ENCODE data around the gene CAMKV. TPM values are rescaled to one million over a fixed set of nuclear protein-coding genes. Genes with fewer than 3 reads are reported as not detected.
A peak's percentile ranks its signal among the peaks of the same experiment; 100 is the strongest.
"Not testable (repeated sequence)": the region's sequence is repeated elsewhere in the genome, so short reads cannot be mapped to it uniquely, and the experiment has no call there.

The CAMKV gene, protein sequence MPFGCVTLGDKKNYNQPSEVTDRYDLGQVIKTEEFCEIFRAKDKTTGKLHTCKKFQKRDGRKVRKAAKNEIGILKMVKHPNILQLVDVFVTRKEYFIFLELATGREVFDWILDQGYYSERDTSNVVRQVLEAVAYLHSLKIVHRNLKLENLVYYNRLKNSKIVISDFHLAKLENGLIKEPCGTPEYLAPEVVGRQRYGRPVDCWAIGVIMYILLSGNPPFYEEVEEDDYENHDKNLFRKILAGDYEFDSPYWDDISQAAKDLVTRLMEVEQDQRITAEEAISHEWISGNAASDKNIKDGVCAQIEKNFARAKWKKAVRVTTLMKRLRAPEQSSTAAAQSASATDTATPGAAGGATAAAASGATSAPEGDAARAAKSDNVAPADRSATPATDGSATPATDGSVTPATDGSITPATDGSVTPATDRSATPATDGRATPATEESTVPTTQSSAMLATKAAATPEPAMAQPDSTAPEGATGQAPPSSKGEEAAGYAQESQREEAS
- 3.5 and 3.9 TPM in 2 replicates for total RNA-seq
- polyA plus RNA-seq = 2.0 and 2.7 TPM in 2 replicates

DNA sequence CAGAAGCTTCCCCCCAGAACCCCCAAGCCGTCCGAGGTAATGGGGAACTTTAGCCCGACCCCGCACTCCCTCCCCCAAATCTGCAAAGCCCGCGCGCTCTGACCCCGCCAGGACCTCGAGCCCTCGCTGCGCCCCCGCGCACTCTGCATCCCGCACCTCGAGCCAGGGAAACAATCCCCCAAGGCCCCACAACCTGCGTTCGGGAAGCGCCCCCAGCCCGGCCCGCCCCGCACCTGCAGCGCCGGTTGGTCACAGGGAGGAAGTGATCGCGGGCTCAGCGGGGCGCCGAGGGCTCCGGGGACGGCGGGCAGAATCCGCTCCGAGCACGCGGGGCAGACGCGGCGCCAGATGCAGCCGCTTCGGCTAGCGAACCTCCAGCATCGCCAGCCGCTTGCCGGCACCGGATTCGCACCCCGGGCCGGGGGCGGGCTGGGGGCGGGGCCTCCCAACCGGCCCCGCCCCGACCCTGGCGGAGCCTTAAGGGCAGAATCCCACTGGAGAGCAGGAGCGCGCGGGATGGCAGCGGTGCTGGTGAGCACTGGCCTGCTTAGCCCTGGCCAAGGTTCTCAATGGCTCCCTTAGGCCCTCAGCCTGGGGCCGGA, at the start of gene CAMKV:
Gene CAMKV (minus strand): TSS at position 382 of the 602 bp plus-strand sequence. CDS start 7,518 bp downstream, outside the sequence.
- Histone ChIP-seq H3K4me1 (ENCODE audit: insufficient read depth) (peaks cover 32% of the 10 kb centered on the region), H3K27me3 (peaks cover 37% of the 10 kb centered on the region), H3K4me2 (peak within 1 kb of the TSS; percentile 96), H4K20me1 (ENCODE audit: insufficient read depth, poor library complexity, severe bottlenecking) (no peaks in the 10 kb centered on the region), H3K79me2 (no peaks in the 10 kb centered on the region), H3K36me3 (replicated peaks; ENCODE audit: insufficient read depth, low read depth) (no peaks in the 10 kb centered on the region), H3K9me2 (replicated peaks; ENCODE audit: insufficient read depth) (no peaks in the 10 kb centered on the region), H3K4me3 (peak within 1 kb of the TSS; percentile 23), H2AFZ (no peak within 1 kb of the TSS), H3K9me3 (ENCODE audit: low read depth) (no peaks in the 10 kb centered on the region), H3K27ac (no peak within 1 kb of the TSS)
- DNase-seq (ENCODE audit: low spot score) = peak; percentile 44
- TF ChIP-seq EZH2phosphoT487 (IDR thresholded peaks at IDR 0.05; ENCODE audit: low read depth, severe bottlenecking, unreplicated experiment) (no peak), EZH2 (IDR thresholded peaks at IDR 0.05; ENCODE audit: borderline replicate concordance) (peak; percentile 56)
- TF ChIP-seq, protein P1, sequence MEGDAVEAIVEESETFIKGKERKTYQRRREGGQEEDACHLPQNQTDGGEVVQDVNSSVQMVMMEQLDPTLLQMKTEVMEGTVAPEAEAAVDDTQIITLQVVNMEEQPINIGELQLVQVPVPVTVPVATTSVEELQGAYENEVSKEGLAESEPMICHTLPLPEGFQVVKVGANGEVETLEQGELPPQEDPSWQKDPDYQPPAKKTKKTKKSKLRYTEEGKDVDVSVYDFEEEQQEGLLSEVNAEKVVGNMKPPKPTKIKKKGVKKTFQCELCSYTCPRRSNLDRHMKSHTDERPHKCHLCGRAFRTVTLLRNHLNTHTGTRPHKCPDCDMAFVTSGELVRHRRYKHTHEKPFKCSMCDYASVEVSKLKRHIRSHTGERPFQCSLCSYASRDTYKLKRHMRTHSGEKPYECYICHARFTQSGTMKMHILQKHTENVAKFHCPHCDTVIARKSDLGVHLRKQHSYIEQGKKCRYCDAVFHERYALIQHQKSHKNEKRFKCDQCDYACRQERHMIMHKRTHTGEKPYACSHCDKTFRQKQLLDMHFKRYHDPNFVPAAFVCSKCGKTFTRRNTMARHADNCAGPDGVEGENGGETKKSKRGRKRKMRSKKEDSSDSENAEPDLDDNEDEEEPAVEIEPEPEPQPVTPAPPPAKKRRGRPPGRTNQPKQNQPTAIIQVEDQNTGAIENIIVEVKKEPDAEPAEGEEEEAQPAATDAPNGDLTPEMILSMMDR (IDR thresholded peaks at IDR 0.05; ENCODE audit: poor library complexity) = no peak
- 5% methylated on average over 12 of the region's 59 CpGs for WGBS (ENCODE audit: low lambda C conversion rate, missing lambda C conversion rate)

DNA sequence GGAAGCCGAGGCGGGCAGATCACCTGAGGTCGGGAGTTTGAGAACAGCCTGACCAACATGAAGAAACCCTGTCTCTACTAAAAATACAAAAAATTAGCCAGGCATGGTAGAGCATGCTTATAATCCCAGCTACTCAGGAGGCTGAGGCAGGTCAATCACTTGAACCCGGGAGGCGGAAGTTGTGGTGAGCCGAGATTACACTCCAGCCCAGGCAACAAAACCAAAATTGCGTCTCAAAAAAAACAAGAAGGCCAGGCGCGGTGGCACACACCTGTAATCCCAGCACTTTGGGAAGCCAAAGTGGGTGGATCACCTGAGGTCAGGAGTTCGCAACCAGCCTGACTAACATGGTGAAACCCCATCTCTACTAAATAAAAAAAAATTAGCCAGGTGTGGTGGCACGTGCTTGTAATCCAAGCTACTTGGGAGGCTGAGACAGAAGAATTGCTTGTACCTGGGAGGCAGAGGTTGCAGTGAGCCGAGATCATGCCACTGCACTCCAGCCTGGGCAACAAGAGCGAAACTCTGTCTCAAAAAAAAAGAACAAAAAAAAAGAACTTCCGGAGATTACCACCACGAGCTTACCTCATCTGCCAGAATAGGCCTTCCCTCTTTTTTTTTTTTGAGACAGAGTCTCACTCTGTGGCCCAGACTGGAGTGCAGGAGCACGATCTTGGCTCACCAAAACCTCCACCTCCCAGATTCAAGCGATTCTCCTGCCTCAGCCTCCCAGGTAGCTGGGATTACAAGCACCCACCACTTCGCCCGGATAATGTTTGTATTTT, 48.3 kb upstream of the CAMKV start:
- DNase-seq (ENCODE audit: low spot score); H3K27ac ChIP-seq; H3K4me1 ChIP-seq (ENCODE audit: insufficient read depth); H3K9me2 ChIP-seq (replicated peaks; ENCODE audit: insufficient read depth); H3K36me3 ChIP-seq (replicated peaks; ENCODE audit: insufficient read depth, low read depth); H3K9me3 ChIP-seq (ENCODE audit: low read depth); H3K79me2 ChIP-seq; H2AFZ ChIP-seq; H3K4me2 ChIP-seq; H4K20me1 ChIP-seq (ENCODE audit: insufficient read depth, poor library complexity, severe bottlenecking); H3K27me3 ChIP-seq; H3K4me3 ChIP-seq: not testable (repeated sequence)
- WGBS (ENCODE audit: low lambda C conversion rate, missing lambda C conversion rate) = 97% methylated on average over 19 of the region's 19 CpGs

DNA sequence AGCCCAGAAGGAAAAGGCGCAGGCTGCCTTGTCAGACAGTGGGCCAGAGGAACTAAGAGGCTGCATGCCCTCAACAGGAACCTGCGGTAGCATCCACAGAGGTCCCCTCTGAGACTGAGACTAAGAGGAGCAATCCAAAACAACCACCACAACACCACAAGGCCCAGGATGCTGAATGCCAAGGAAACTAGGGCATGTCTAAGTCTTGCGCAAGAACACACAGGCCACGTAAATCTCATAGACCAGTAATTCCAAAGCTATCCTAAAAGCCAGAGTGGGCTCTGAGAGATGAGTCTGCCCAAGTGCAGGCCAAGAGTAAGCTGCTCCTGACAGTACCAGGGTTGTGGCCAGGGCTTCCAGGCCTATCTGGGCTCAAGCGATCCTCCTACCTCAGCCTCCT, 47.0 kb upstream of the CAMKV start:
- Histone ChIP-seq H3K27me3 (no peaks in the 10 kb centered on the region), H3K36me3 (replicated peaks; ENCODE audit: insufficient read depth, low read depth) (no peaks in the 10 kb centered on the region), H3K4me2 (no peak overlapping the region), H3K9me3 (ENCODE audit: low read depth) (no peaks in the 10 kb centered on the region), H3K27ac (no peak overlapping the region), H2AFZ (no peak overlapping the region), H3K4me3 (no peak overlapping the region), H4K20me1 (ENCODE audit: insufficient read depth, poor library complexity, severe bottlenecking) (no peaks in the 10 kb centered on the region), H3K9me2 (replicated peaks; ENCODE audit: insufficient read depth) (no peaks in the 10 kb centered on the region), H3K79me2 (no peaks in the 10 kb centered on the region), H3K4me1 (ENCODE audit: insufficient read depth) (peaks cover 7% of the 10 kb centered on the region)
- WGBS (ENCODE audit: low lambda C conversion rate, missing lambda C conversion rate) = 96% methylated on average over 5 of the region's 5 CpGs
- no peak for DNase-seq (ENCODE audit: low spot score)
- TF ChIP-seq, protein P1 (IDR thresholded peaks at IDR 0.05; ENCODE audit: poor library complexity) = no peak
- TF ChIP-seq EZH2 (IDR thresholded peaks at IDR 0.05; ENCODE audit: borderline replicate concordance) (no peak), EZH2phosphoT487 (IDR thresholded peaks at IDR 0.05; ENCODE audit: low read depth, severe bottlenecking, unreplicated experiment) (no peak)
